ENCODE measurements around the gene LRRC74B. TPM values are rescaled to one million over a fixed set of nuclear protein-coding genes. Genes with fewer than 3 reads are reported as not detected.

The LRRC74B gene
- total RNA-seq, 1 donor from 2014 or later: not detected

GRCh38 chr22:21028277-21029251, 17.2 kb upstream of the LRRC74B start:
- Mint-ChIP-seq H3K27ac (ENCODE audit: unreplicated experiment) (no peak overlapping the region), H3K36me3 (ENCODE audit: low read depth, unreplicated experiment) (no peaks in the 10 kb centered on the region), H3K4me3 (ENCODE audit: unreplicated experiment) (no peak overlapping the region), H3K27me3 (ENCODE audit: unreplicated experiment) (peaks cover 11% of the 10 kb centered on the region), H3K4me1 (ENCODE audit: unreplicated experiment) (peaks cover 4% of the 10 kb centered on the region), H3K9me3 (ENCODE audit: unreplicated experiment) (no peaks in the 10 kb centered on the region)
- DNase-seq (ENCODE audit: low spot score): no peak
- TF ChIP-seq CTCF (IDR thresholded peaks at IDR 0.05; ENCODE audit: unreplicated experiment): no peak

DNA sequence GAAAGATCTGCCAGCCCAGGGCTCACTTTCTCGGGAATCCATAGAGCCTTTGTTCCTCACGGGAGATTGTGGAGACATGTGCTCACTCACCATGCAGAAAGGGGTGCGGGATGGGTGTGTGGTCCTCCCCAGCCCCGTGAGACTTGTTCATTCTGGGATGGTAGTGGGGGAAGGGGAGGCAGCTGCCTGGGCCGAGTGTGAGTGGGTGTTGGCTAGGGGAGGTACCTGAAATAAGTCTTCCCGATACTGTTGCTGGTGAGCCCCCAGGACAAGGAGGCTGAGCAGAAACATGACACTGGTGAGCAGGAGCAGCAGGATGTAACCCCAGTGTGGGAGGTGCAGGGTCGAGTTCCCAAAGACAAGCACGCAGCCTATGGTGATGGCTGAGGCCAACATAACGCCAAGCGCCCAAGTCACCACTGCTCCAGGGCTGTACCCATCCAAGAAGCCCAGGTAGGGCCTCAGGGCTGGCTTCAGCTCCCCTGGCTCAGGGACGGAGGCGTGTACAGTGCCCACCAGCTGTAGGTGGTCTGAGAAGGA, 16.2 kb upstream of the LRRC74B start:
- no peak for DNase-seq (ENCODE audit: low spot score)

DNA sequence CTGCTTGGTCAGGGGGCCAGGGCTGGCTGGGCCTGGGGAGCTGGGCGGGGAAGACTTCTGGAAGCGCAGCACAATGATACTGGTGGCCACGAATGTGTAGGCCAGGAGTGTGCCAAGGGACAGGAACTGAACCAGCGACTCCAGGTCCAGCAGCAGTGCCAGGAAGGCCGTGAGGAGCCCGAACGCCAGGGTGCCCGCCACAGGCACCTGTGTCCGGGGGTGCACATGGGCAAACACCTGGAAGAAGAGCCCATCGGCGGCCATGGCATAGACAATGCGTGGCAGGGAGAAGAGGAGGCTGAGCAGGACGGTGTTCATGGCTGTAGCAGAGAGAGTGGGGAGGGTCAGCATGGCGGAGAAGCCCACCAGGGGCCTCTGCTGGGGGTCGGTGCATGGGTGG, 15.7 kb upstream of the LRRC74B start:
- Mint-ChIP-seq H3K27ac (ENCODE audit: unreplicated experiment) (no peak overlapping the region), H3K9me3 (ENCODE audit: unreplicated experiment) (no peaks in the 10 kb centered on the region), H3K4me3 (ENCODE audit: unreplicated experiment) (no peak overlapping the region), H3K36me3 (ENCODE audit: low read depth, unreplicated experiment) (no peaks in the 10 kb centered on the region), H3K27me3 (ENCODE audit: unreplicated experiment) (peaks cover 11% of the 10 kb centered on the region), H3K4me1 (ENCODE audit: unreplicated experiment) (peaks cover 3% of the 10 kb centered on the region)
- no peak for DNase-seq (ENCODE audit: low spot score)
- no peak for TF ChIP-seq CTCF (IDR thresholded peaks at IDR 0.05; ENCODE audit: unreplicated experiment)

More for the DNA sequence above, 16.2 kb upstream of the LRRC74B start:
- Mint-ChIP-seq H3K36me3 (ENCODE audit: low read depth, unreplicated experiment) (no peaks in the 10 kb centered on the region), H3K4me3 (ENCODE audit: unreplicated experiment) (no peak overlapping the region), H3K27ac (ENCODE audit: unreplicated experiment) (no peak overlapping the region), H3K27me3 (ENCODE audit: unreplicated experiment) (peaks cover 11% of the 10 kb centered on the region), H3K4me1 (ENCODE audit: unreplicated experiment) (peaks cover 4% of the 10 kb centered on the region), H3K9me3 (ENCODE audit: unreplicated experiment) (no peaks in the 10 kb centered on the region)
- no peak for TF ChIP-seq CTCF (IDR thresholded peaks at IDR 0.05; ENCODE audit: unreplicated experiment)

- no peak for DNase-seq (ENCODE audit: low spot score)
- peaks cover 11% of the 10 kb centered on the region for H3K27me3 Mint-ChIP-seq (ENCODE audit: unreplicated experiment)
- no peaks in the 10 kb centered on the region for H3K4me1 Mint-ChIP-seq (ENCODE audit: unreplicated experiment)
- H3K36me3 Mint-ChIP-seq (ENCODE audit: low read depth, unreplicated experiment): no peaks in the 10 kb centered on the region
- peak overlapping the region; percentile 25 for H3K4me3 Mint-ChIP-seq (ENCODE audit: unreplicated experiment)
- H3K27ac Mint-ChIP-seq (ENCODE audit: unreplicated experiment): no peak overlapping the region
- no peak for TF ChIP-seq CTCF (IDR thresholded peaks at IDR 0.05; ENCODE audit: unreplicated experiment)
- no peaks in the 10 kb centered on the region for H3K9me3 Mint-ChIP-seq (ENCODE audit: unreplicated experiment)
Measured at GRCh38 chr22:21030621-21031544, 14.9 kb upstream of the LRRC74B start.
